CD4-positive, alpha-beta memory T cell (primary cell): ENCODE results near the gene CD160. TPM values are rescaled to one million over a fixed set of nuclear protein-coding genes. Genes with fewer than 3 reads are reported as not detected.

Source experiments
- CTCF ChIA-PET: fragments of 350-600 bp; sonication (Branson Sonifier 250); formaldehyde crosslinking; loops from one replicate; lab custom pipeline; 2021; ENCODE audit warnings: inconsistent platforms; ENCODE audit not compliant: partially characterized antibody; lab: Charles Lee
- POLR2A ChIA-PET: fragments of 350-600 bp; sonication (Branson Sonifier 250); formaldehyde crosslinking; loops from one replicate; lab custom pipeline; 2021; ENCODE audit not compliant: partially characterized antibody; lab: Charles Lee
- DNase-seq, 5 donors: peaks; one replicate each; pipeline versions ENCODE4 v3.0.0 to v3.0.0-alpha.2; 2020 to 2022; ENCODE audit warnings: mixed read lengths in 1 of 5
- H3K27ac ChIP-seq: one replicate; pipeline ENCODE4 v1.7.0; 2013; ENCODE audit warnings: low read depth, low read length
- H3K27me3 ChIP-seq: 2 replicates; pipeline ENCODE4 v1.7.0; 2013; ENCODE audit warnings: mild to moderate bottlenecking, low read length, moderate library complexity; ENCODE audit not compliant: insufficient read depth
- H3K36me3 ChIP-seq: 2 replicates; pipeline ENCODE4 v1.7.0; 2013; ENCODE audit warnings: mild to moderate bottlenecking, low read length, moderate library complexity; ENCODE audit not compliant: insufficient read depth
- H3K4me1 ChIP-seq: 2 replicates; pipeline ENCODE4 v1.7.0; 2013; ENCODE audit warnings: mild to moderate bottlenecking, low read length, moderate library complexity; ENCODE audit not compliant: insufficient read depth
- H3K4me3 ChIP-seq, 2 donors: one replicate each; pipeline ENCODE4 v1.7.0; 2013; ENCODE audit warnings: low read length in 2 of 2, mild to moderate bottlenecking in 1 of 2
- H3K9me3 ChIP-seq, 2 donors: one replicate each; pipeline ENCODE4 v1.7.0; 2013; ENCODE audit warnings: low read length in 2 of 2, control low read depth in 1 of 2; ENCODE audit not compliant: control insufficient read depth in 1 of 2
- H3K27ac Mint-ChIP-seq, 7 donors: one replicate each; pipeline ENCODE4 v1.8.0; 2020 to 2021; ENCODE audit warnings: mixed read lengths in 7 of 7, mild to moderate bottlenecking in 6 of 7, inconsistent platforms in 3 of 7, moderate library complexity in 3 of 7
- H3K27me3 Mint-ChIP-seq, 2 donors: one replicate each; pipeline ENCODE4 v1.8.0; 2020 to 2021; ENCODE audit warnings: mixed read lengths in 2 of 2
- H3K36me3 Mint-ChIP-seq, 2 donors: one replicate each; pipeline ENCODE4 v1.8.0; 2020 to 2021; ENCODE audit warnings: mixed read lengths in 2 of 2, inconsistent platforms in 1 of 2, mild to moderate bottlenecking in 1 of 2
- H3K4me1 Mint-ChIP-seq, 4 donors: one replicate each; pipeline ENCODE4 v1.8.0; 2020 to 2021; ENCODE audit warnings: mixed read lengths in 4 of 4, mild to moderate bottlenecking in 1 of 4
- H3K4me3 Mint-ChIP-seq, 8 donors: one replicate each; pipeline ENCODE4 v1.8.0; 2020 to 2021; ENCODE audit warnings: mixed read lengths in 8 of 8, mild to moderate bottlenecking in 7 of 8, moderate library complexity in 6 of 8, inconsistent platforms in 3 of 8
- H3K9me3 Mint-ChIP-seq, 8 donors: one replicate each; pipeline ENCODE4 v1.8.0; 2020 to 2021; ENCODE audit warnings: mixed read lengths in 8 of 8, mild to moderate bottlenecking in 5 of 8, inconsistent platforms in 3 of 8, moderate library complexity in 1 of 8
- intact Hi-C: fragments of 100-400 bp; cut with micrococcal nuclease; formaldehyde crosslinking; loops from one replicate; pipeline ENCODE4 v1.15.1; 2023
- polyA plus RNA-seq, 2 donors: library from polyadenylated mRNA; unstranded; fragments of 300-500 nt; fragmentation: Illumina TruSeq; gene quantifications; one replicate each; pipeline ENCODE4 v1.2.3, GENCODE V29; 2021
- total RNA-seq, 2 experiments: library from RNA; stranded (reverse); gene quantifications; one replicate each; pipeline ENCODE4 v1.2.3, GENCODE V29; 2021

CD160 gene
- total and polyA plus RNA-seq, 4 experiments from 2014 or later = 0.16 TPM; not detected in 3

DNA sequence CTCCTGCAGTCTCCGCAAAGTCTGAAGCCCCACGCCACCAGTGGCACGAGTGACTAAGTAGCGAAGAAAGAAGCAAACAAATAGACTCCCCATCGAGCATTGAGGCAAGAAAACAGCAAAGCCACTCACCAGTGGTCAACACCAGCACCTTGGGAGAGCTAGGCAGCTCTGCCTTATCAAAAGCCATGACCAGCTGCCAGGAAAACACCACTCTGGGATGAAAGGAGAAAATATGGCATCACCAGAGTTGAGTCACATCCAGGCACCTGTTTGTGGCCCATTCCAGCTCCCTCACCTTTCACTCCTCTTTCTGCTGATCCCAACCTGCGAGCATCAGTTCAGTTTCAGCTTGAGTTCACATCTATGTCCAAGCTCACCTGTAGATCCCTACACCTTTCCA is 29.4 kb upstream of the CD160 start:
- POLR2A ChIA-PET = interaction anchor here (1.1 kb wide), 1 partner anchor 31 kb away, joined by 3 read pairs; no protein-coding TSS in a partner anchor
- Mint-ChIP-seq H3K36me3 (no peaks in the 10 kb centered on the region), H3K4me1 (peaks cover 18 to 42% (median 32%) of the 10 kb centered on the region in 4 donors), H3K27me3 (no peaks in the 10 kb centered on the region), H3K27ac (peak overlapping the region; percentile 38 to 96 (median 83)), H3K9me3 (no peaks in the 10 kb centered on the region), H3K4me3 (peak overlapping the region in 7 of 8 donors; percentile 40 to 85 (median 66))
- peak overlapping the region; percentile 7 for H3K27ac ChIP-seq
- intact Hi-C loops = no loop called here
- H3K9me3 ChIP-seq = no peaks in the 10 kb centered on the region
- CTCF ChIA-PET = no interaction called here
- no peaks in the 10 kb centered on the region for H3K36me3 ChIP-seq
- peaks cover 27% of the 10 kb centered on the region for H3K4me1 ChIP-seq
- no peak for DNase-seq
- H3K27me3 ChIP-seq = no peaks in the 10 kb centered on the region
- H3K4me3 ChIP-seq = no peak overlapping the region

DNA sequence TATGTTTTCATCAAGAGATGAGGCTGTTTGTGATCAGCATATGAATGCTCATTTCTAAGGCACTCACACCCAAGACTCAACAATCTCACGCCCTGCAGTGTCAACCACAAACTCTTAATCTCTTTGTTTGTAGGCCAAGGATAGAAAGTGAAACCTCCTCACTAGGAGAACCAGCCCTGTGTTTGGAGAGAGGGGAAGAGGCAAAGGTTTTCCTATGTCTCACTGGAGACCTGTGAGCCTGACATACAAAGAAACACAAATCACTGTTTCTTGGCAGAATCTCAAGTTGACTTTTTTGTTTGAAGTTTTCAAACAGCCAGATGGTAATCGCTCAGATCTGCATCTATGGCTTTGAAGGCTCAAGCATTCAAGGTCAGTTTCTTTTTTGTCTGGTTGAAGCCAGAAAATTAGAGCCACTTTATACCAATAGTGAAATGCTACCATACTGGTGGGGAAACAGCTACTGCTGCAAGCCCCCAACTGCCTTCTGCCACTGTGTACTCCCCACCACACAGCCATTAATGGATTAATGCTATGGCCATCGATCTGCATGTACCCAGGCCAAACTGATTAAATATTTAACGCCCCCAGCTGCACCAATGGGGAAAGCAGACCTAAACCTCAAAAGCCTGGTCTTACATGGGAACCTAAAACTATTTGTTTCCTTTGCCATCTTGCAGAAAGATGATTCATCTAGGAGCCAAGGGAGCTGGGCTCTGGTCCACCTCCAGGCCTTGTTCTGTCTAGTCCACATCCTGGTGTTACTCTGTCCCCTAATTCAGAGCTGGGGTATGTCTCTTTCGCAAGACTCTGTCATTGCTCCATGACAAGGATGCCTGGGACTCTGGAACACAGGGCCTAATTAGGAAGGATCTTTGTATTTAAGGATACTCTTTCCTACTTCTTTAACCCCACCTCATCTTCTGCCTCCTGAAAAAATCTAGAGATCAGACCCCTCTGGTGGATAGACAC is 28.4 kb upstream of the CD160 start:
- no peaks in the 10 kb centered on the region for H3K9me3 ChIP-seq
- peak overlapping the region; percentile 17 to 85 (median 66) for H3K4me3 Mint-ChIP-seq
- POLR2A ChIA-PET = no interaction called here

DNA sequence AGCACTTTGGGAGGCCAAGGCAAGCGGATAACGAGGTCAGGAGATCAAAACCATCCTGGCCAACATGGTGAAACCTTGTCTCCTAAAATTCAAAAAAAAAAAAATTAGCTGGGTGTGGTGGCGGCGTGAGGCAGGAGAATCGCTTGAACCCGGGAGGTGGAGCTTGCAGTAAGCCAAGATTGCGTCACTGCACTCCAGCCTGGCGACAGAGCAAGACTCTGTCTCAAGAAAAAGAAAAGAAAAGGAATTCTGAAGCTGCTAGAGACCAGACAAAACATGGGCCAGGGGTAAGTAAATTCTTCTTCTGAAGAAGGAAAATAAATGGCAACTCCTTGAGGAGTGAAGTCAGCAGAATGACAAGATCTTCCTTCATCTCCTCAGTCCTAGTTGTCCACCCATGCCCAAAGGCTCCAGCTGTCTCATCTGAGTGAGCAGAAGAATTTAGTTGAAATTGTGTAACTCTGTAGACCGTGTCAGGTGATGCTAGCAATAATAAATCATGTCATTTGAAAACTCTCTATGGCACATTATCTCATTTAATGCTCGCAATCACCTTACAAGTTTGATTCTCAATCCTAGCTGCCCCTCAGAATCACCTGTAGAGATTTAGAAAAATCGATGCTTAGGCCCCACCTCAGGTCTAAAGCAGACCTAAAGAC is 26.4 kb upstream of the CD160 start:
- H3K27ac Mint-ChIP-seq = no peak overlapping the region
- Histone ChIP-seq H3K27ac (no peak overlapping the region), H3K36me3 (no peaks in the 10 kb centered on the region)

More for the DNA sequence above, 28.4 kb upstream of the CD160 start:
- Mint-ChIP-seq H3K4me1 (peaks cover 18 to 42% (median 32%) of the 10 kb centered on the region in 4 donors), H3K36me3 (no peaks in the 10 kb centered on the region), H3K9me3 (no peaks in the 10 kb centered on the region), H3K27me3 (no peaks in the 10 kb centered on the region), H3K27ac (peak overlapping the region; percentile 38 to 96 (median 83))
- peaks cover 27% of the 10 kb centered on the region for H3K4me1 ChIP-seq
- intact Hi-C loops = no loop called here
- H3K36me3 ChIP-seq = no peaks in the 10 kb centered on the region
- H3K4me3 ChIP-seq = no peak overlapping the region
- peak overlapping the region; percentile 7 for H3K27ac ChIP-seq
- DNase-seq = peak; percentile 38 to 57 (median 52)
- H3K27me3 ChIP-seq = no peaks in the 10 kb centered on the region
- CTCF ChIA-PET = interaction anchor here (1.0 kb wide), 1 partner anchor 30 kb away, joined by 3 read pairs; no protein-coding TSS in a partner anchor

DNA sequence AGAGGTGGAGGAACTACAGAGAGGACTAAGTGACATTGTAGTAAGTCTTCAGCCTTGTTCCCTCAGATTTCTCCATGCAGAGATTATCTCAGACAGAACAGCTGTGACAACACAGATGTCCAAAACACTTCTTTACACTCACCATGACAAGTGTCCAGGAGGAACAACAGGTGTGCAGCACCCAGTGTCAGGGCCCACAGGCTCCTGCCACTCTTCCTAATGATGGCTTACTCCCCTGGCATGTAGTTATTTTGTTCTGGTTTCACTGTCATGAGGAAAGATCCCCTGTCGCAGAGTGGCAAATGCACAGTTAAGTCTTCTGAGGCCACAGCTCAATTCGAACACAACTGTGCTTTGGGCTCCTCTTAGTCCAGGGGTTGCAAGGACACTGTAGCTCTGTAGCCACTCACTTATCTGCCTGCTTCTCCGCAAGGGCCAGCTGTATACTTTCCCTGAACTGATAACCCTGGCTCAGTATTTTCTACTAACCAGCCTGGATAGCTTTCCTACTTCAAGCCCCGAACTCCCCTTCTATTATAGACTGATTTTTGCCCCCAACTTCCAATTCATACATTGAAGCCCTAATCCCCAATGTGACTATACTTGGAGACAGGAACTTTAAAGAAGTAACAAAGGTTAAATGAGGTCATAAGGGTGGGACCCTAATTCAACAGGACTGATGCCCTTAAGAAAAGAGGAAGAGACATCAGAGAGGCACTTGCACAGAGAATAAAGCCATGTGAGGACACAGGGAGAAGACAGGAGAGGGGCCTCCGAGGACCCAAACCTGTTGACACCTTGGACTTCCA is 23.3 kb upstream of the CD160 start:
- H3K36me3 Mint-ChIP-seq = no peaks in the 10 kb centered on the region
- Histone ChIP-seq H3K27me3 (no peaks in the 10 kb centered on the region), H3K4me1 (peaks cover 4% of the 10 kb centered on the region), H3K9me3 (no peaks in the 10 kb centered on the region), H3K36me3 (no peaks in the 10 kb centered on the region), H3K4me3 (no peak overlapping the region), H3K27ac (no peak overlapping the region)
- no peak overlapping the region for H3K27ac Mint-ChIP-seq
- intact Hi-C loops = no loop called here
- ChIA-PET CTCF (no interaction called here), POLR2A (no interaction called here)
- H3K27me3 Mint-ChIP-seq = peaks cover 0 to 2% of the 10 kb centered on the region in 2 donors
- no peak overlapping the region for H3K4me3 Mint-ChIP-seq
- H3K9me3 Mint-ChIP-seq = no peaks in the 10 kb centered on the region
- H3K4me1 Mint-ChIP-seq = peaks cover under 1 to 10% (median 5%) of the 10 kb centered on the region in 4 donors
- no peak for DNase-seq

More for the DNA sequence above, 26.4 kb upstream of the CD160 start:
- H3K27me3 ChIP-seq = no peaks in the 10 kb centered on the region
- CTCF ChIA-PET = interaction anchor here (0.7 kb wide), 1 partner anchor 14 kb away, joined by 3 read pairs; the partner anchor contains the start of gene PDZK1
- intact Hi-C loops = no loop called here
- Mint-ChIP-seq H3K4me1 (peaks cover 18 to 41% (median 30%) of the 10 kb centered on the region in 4 donors), H3K9me3 (no peaks in the 10 kb centered on the region), H3K27me3 (no peaks in the 10 kb centered on the region), H3K4me3 (no peak overlapping the region), H3K36me3 (no peaks in the 10 kb centered on the region)
- H3K4me3 ChIP-seq = no peak overlapping the region
- peaks cover 27% of the 10 kb centered on the region for H3K4me1 ChIP-seq
- no peaks in the 10 kb centered on the region for H3K9me3 ChIP-seq
- no peak for DNase-seq
- POLR2A ChIA-PET = no interaction called here

DNA sequence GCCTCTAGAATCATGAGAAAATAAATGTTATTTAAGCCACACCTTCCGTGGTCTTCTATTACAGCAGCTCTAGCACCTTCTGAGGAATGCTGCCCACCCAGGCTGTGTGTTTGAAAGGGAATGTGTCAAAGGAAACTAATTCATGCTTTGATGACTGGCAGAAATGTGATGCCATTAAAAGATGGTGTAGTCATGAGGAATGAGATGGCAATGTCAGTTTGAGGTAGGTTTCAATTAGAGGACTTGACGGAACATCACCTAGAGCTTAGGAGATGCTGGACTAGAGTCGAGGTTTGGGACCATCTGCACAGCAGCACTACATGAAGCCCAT is 22.7 kb upstream of the CD160 start:
- intact Hi-C loops = no loop called here
- Histone ChIP-seq H3K27ac (no peak overlapping the region), H3K36me3 (no peaks in the 10 kb centered on the region), H3K4me3 (no peak overlapping the region), H3K9me3 (no peaks in the 10 kb centered on the region), H3K27me3 (no peaks in the 10 kb centered on the region), H3K4me1 (no peaks in the 10 kb centered on the region)
- DNase-seq = no peak
- no peaks in the 10 kb centered on the region for H3K36me3 Mint-ChIP-seq
- H3K27ac Mint-ChIP-seq = no peak overlapping the region
- CTCF ChIA-PET = no interaction called here
- POLR2A ChIA-PET = no interaction called here
- peaks cover 0 to 2% of the 10 kb centered on the region in 2 donors for H3K27me3 Mint-ChIP-seq
- H3K4me3 Mint-ChIP-seq = no peak overlapping the region
- peaks cover 0 to 5% (median 2%) of the 10 kb centered on the region in 4 donors for H3K4me1 Mint-ChIP-seq
- no peaks in the 10 kb centered on the region for H3K9me3 Mint-ChIP-seq

DNA sequence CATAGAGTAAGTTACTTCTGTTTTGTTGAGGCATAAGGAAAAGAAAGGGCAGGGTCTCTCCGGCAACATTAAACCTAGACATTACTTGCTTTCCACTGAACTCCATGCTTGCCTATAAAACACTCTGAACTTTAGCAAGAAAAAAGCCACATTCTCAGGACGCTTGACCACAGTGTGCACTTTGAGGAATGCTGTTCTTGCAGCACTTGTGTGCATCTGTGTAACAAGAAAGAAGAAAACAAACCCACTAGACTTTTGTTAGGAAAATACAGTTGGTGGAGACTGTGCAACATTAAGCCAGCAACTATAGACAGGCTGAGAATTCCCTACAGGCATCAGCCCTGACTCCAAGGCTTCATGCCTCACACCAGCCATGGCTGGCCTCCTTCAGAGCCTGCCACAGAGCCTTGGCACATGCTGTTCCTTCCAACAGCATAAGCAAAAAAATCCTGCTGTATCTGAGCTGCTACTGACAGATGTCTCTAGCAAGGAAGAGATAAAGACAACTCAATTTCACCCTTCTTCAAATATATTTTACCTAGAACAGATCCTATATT is 17.9 kb upstream of the CD160 start:
- CTCF ChIA-PET = no interaction called here

More for the DNA sequence above, 17.9 kb upstream of the CD160 start:
- no peaks in the 10 kb centered on the region for H3K4me1 ChIP-seq
- H3K4me3 ChIP-seq = no peak overlapping the region
- no peak overlapping the region for H3K27ac Mint-ChIP-seq
- H3K36me3 ChIP-seq = no peaks in the 10 kb centered on the region
- H3K27me3 Mint-ChIP-seq = peaks cover 0 to 2% of the 10 kb centered on the region in 2 donors
- DNase-seq = no peak
- intact Hi-C loops = no loop called here
- no peaks in the 10 kb centered on the region for H3K27me3 ChIP-seq
- H3K4me3 Mint-ChIP-seq = no peak overlapping the region
- POLR2A ChIA-PET = no interaction called here
- H3K4me1 Mint-ChIP-seq = no peaks in the 10 kb centered on the region
- no peaks in the 10 kb centered on the region for H3K9me3 ChIP-seq
- no peaks in the 10 kb centered on the region for H3K9me3 Mint-ChIP-seq
- no peaks in the 10 kb centered on the region for H3K36me3 Mint-ChIP-seq
- H3K27ac ChIP-seq = no peak overlapping the region
